Astrocyte of the cerebellum (primary cell): ENCODE measurements around the gene HDAC9.

Source experiments
- DNase-seq: peaks from one replicate; pipeline ENCODE4 v3.0.0-alpha.2; 2011; ENCODE audit warnings: low read depth
- H3K4me3 ChIP-seq: 2 replicates; pipeline ENCODE4 v1.5.1; 2011; ENCODE audit warnings: mild to moderate bottlenecking, low read depth, low read length, moderate library complexity
- in situ Hi-C: cut with HindIII; loops from 2 replicates; pipeline ENCODE4 v1.10.0; 2017; ENCODE audit warnings: low sequenced_read_pairs
- TF ChIP-seq, protein P1 (sequence below): IDR thresholded peaks from 2 replicates; pipeline ENCODE4 v1.5.1; 2012; ENCODE audit warnings: low read length, low read depth, moderate library complexity, mild to moderate bottlenecking; ENCODE audit errors: missing control alignments

The HDAC9 gene

DNA sequence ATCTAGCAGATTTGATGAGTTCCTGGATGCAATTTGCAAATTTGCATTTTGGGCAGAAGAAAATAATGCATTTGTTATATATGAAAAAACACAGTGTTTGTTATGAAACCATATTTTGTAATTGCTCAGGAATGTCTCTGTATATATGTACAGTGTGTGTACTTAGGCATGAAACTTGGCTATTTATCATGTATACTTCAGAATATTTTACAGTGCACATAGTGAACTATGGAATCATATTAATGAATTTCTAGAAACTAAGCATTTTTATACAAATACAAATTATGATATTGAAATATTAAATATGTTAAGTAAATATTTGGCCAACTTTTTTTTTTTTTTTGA is 514.4 kb downstream of the HDAC9 start:
- in situ Hi-C loops = no loop called here
- DNase-seq = no peak
- TF ChIP-seq, protein P1, sequence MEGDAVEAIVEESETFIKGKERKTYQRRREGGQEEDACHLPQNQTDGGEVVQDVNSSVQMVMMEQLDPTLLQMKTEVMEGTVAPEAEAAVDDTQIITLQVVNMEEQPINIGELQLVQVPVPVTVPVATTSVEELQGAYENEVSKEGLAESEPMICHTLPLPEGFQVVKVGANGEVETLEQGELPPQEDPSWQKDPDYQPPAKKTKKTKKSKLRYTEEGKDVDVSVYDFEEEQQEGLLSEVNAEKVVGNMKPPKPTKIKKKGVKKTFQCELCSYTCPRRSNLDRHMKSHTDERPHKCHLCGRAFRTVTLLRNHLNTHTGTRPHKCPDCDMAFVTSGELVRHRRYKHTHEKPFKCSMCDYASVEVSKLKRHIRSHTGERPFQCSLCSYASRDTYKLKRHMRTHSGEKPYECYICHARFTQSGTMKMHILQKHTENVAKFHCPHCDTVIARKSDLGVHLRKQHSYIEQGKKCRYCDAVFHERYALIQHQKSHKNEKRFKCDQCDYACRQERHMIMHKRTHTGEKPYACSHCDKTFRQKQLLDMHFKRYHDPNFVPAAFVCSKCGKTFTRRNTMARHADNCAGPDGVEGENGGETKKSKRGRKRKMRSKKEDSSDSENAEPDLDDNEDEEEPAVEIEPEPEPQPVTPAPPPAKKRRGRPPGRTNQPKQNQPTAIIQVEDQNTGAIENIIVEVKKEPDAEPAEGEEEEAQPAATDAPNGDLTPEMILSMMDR = no peak
- no peak overlapping the region for H3K4me3 ChIP-seq

DNA sequence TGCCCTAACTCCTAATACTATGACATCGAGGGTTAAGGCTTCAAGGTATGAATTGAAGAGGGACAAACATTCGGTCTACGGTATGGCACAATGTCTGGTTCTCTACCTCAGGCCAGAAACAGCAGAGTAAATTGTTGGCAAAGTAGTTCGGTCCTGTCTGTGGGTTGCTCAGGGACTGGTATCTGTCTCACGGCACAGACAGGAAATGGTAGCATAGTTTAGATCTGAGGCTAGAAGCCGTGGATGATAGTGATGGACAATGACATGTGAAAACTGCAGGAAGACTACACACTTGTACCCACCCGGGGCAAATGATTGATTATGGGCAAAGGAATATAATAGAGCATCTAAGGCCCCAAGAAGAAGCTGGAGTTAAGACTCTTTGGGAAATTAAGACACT is 515.7 kb downstream of the HDAC9 start:
- no peak for DNase-seq

DNA sequence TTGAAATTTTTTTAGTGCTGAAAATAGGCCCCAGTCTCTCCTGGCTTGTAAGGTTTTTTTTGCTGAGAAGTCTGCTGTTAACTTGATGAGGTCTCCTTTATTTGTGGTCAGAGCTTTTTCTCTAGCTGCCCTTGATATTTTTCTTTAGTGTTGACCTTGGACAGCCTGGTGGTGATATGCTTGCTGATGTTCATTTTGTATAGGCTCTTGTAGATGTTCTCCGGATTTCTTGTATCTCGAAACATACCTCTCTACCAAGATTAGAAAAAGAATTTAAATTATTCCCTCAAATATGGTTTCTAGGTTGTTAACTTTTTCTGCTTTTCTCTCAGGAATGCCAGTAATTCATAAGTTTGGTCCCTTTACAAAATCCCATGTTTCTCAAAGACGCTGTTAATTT is 519.5 kb downstream of the HDAC9 start:
- TF ChIP-seq, protein P1 = no peak
- no peak overlapping the region for H3K4me3 ChIP-seq
- in situ Hi-C loops = no loop called here
- DNase-seq = no peak

More for the DNA sequence above, 515.7 kb downstream of the HDAC9 start:
- in situ Hi-C loops = no loop called here
- TF ChIP-seq, protein P1 = no peak
- no peak overlapping the region for H3K4me3 ChIP-seq

DNA sequence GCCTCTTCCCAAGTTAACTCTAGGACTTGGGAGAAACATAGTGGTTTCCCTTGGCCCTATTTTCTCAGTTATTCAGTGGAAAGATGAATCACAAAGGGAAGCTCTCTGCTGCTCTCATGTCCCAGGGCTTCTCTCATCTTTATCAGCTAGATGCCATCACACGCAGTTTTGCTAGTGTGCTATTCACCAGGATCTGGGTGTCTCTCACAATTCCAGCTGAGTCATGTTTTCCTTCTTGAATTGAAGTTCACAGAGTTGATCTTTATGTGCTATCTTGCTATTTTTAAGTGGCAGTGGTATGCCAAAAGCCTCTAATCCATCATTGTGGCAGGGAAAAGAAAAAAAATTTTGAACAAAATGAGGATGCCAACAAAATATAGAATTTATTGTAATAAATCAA is 520.6 kb downstream of the HDAC9 start:
- no peak for DNase-seq

DNA sequence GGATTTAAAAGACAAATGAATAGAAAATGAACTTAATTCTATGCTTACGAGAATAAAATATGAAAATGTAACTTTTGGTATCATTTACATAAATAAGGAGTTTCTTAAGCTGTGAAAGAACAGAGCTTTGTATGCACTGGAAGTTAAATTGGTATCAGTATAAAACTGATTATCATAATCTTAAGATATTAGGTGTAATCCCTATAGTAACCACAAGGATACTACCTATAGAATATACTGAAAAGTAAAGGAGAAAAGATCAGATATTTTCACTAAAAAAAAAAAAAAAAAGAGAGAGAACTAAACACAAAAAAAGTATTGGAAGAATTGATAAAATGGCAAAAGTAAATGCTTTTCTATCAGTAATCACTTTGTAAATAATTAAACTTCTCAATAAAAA is 521.8 kb downstream of the HDAC9 start:
- no peak overlapping the region for H3K4me3 ChIP-seq
- in situ Hi-C loops = no loop called here
- TF ChIP-seq, protein P1 = no peak
- no peak for DNase-seq

More for the DNA sequence above, 520.6 kb downstream of the HDAC9 start:
- TF ChIP-seq, protein P1 = no peak
- in situ Hi-C loops = no loop called here
- no peak overlapping the region for H3K4me3 ChIP-seq

DNA sequence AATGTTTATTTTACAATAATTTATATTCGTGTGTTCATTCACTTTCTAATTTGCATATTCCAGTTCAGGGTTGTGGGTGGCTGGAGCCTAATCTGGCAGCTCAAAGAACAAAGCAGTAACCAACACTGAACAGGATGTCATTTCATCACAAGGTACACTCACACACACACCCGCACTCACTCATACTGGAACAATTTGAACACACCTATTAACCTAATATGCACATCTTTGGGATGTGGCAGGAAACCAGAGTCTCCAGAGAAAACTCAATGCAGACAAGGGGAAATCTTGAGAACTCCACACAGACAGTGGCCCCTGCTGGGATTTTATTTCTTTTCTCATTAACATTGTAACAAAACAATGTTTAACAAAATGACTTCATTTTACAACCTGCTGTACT is 524.5 kb downstream of the HDAC9 start:
- TF ChIP-seq, protein P1 = no peak
- no peak overlapping the region for H3K4me3 ChIP-seq
- in situ Hi-C loops = no loop called here
- no peak for DNase-seq

DNA sequence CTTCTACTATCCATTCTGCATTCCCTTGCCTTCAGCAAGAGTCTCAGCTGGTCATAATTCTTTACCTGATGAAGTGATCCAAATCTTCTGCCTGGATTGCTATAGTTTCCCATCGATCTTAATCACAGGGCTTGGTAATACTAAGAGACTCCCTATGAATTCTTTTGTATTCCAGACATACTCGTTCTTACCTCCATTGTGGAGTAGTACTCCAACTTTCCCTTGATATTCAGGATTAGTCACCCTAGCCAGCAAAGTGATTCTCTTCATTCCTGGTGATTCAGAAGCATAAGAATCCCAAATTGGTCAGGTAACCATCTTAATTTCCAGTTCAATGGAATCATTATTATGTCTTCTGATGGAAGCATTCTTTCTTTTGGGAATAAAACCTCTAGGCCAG is 525.2 kb downstream of the HDAC9 start:
- TF ChIP-seq, protein P1 = no peak
- in situ Hi-C loops = no loop called here
- no peak overlapping the region for H3K4me3 ChIP-seq
- no peak for DNase-seq
